Ectodermal cell (in vitro differentiated cells): ENCODE data around the gene VANGL1.

Source experiments
- H3K27ac ChIP-seq: 2 replicates; pipeline ENCODE4 v1.7.0; 2013; ENCODE audit warnings: mild to moderate bottlenecking, low read depth, low read length; ENCODE audit not compliant: insufficient read depth, poor library complexity, severe bottlenecking
- H3K27me3 ChIP-seq: 2 replicates; pipeline ENCODE4 v1.7.0; 2013; ENCODE audit warnings: mild to moderate bottlenecking, low read length; ENCODE audit not compliant: insufficient read depth, control insufficient read depth, poor library complexity, severe bottlenecking
- H3K36me3 ChIP-seq: one replicate; pipeline ENCODE4 v1.7.0; 2013; ENCODE audit warnings: low read length; ENCODE audit not compliant: control insufficient read depth, insufficient read depth
- H3K4me1 ChIP-seq: one replicate; pipeline ENCODE4 v1.7.0; 2013; ENCODE audit warnings: low read length; ENCODE audit not compliant: control insufficient read depth, insufficient read depth
- H3K4me3 ChIP-seq: 2 replicates; pipeline ENCODE4 v1.7.0; 2013; ENCODE audit warnings: low read depth, low read length, control low read depth; ENCODE audit not compliant: insufficient read depth
- H3K9me3 ChIP-seq: 2 replicates; pipeline ENCODE4 v1.7.0; 2013; ENCODE audit warnings: mild to moderate bottlenecking, low read length, moderate library complexity; ENCODE audit not compliant: control insufficient read depth
- whole genome bisulfite sequencing, 2 experiments: methylation state at CpG; one replicate each; pipeline ENCODE4 v1.1.7; 2013; ENCODE audit warnings: missing lambda C conversion rate in 2 of 2; 5-methylcytosine and 5-hydroxymethylcytosine counted together

Gene VANGL1

DNA sequence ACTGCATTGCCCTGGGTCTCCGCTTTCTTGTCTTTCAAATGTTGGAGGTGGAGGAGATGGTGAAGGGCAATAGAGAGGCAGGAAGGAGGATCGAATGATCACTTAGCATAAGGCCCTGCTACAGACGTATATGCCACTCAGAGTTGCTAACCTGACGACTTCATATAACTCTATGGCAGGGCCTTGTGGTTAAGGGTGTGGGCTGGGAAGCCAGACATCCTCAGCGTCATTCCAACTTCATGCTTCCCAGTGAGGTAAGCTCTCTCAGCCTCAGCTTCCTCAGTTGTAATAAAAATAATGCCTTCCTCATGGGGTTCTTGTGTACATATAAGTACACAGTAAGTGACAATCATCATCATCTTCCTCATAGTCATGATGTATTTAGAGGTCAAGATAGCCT is 72.1 kb downstream of the VANGL1 start:
- Histone ChIP-seq H3K27ac (no peak overlapping the region), H3K4me1 (no peaks in the 10 kb centered on the region), H3K4me3 (no peak overlapping the region), H3K9me3 (no peaks in the 10 kb centered on the region), H3K36me3 (no peaks in the 10 kb centered on the region), H3K27me3 (no peaks in the 10 kb centered on the region)
- 89 to 95% methylated on average over 5 of the region's 5 CpGs for WGBS, 2 experiments

DNA sequence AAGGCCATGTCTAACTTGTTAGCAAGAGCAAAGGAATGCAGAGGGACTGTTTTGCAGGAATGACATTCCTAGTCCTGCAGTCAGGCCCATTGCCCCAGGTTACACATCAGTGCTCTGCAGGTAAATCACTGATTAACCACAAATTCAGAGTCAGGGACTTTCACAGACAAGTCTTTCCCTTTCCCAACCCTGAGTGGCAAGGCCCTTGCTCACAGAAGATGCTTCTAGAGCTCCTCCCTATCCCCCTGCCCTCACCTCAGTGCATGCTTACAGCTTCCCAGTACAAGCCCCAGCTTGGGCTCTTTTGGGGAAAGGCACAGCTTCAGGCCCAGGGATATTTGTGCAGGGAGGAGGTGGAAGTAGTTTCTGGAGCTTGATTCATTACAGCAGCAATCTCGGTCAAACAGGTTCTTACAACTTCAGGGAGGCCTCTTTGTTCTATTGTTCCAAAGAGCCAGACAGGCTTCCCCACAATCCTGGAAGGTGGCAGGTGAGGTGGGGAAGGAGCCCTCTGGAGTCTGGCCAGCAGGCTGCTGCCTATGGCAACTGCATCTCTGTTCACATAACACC is 72.9 kb downstream of the VANGL1 start:
- Histone ChIP-seq H3K36me3 (no peaks in the 10 kb centered on the region), H3K9me3 (no peaks in the 10 kb centered on the region), H3K27ac (no peak overlapping the region), H3K4me3 (no peak overlapping the region), H3K4me1 (no peaks in the 10 kb centered on the region), H3K27me3 (no peaks in the 10 kb centered on the region)
- 55 to 61% methylated on average over 1 of the region's 1 CpG for WGBS, 2 experiments

DNA sequence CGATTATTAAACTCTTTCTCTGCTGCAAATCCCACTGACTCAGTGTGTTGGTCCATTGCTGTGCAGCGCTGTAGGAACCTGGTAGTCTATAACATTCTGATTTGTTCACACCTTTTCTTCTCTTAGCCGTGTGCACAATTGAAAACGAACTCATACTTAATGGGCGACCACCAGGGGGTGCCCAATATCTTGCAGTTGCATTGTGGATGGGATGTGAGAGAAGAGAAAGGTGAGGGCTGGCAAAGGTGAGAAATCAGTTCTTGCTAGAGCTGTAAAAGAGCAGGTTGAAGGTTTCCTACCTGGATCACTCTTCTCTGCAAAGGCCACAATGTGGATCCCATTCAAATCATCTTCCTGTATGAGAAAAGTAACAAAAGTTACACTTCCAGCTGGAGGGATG is 75.8 kb downstream of the VANGL1 start:
- 54 to 59% methylated on average over 5 of the region's 5 CpGs for WGBS, 2 experiments
- Histone ChIP-seq H3K4me1 (no peaks in the 10 kb centered on the region), H3K27ac (no peak overlapping the region), H3K27me3 (no peaks in the 10 kb centered on the region), H3K9me3 (no peaks in the 10 kb centered on the region), H3K36me3 (no peaks in the 10 kb centered on the region), H3K4me3 (no peak overlapping the region)

DNA sequence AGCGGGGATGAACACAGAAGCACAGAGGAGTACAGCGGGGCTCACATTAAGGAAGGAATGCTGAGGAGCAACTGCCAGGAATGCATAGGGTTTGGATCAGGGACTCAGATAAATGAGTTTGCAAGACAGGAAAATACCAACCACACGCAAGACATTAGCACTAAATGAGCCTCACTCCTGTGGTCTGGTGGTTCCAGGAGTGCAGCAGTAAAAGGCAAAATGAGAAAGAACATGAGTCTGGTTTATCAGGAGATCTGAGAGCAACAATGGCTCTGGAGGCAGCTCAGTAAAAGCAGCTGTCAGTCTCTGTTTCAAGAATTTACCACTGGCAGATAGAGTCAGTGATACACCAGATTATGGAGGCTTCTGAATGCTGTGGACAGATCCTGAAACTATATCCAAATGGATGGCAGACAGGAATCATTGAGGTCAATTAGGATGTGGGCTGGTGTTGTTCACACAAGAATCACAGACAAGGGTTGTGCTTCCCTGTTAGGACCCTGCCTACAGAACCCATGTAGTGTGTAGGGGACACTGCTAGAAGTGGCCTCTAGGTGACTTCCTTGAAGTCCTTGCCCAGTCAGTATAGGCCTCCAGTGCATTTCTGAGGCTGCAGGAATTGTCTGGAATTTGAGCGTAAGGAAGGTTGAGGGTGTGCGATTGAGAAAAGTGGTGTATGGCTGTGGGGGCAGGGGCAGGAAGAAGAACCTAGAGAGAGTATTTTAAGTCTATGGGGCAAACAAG is 76.4 kb downstream of the VANGL1 start:
- WGBS, 2 experiments: 93 to 95% methylated on average over 5 of the region's 5 CpGs
- Histone ChIP-seq H3K4me3 (no peak overlapping the region), H3K9me3 (no peaks in the 10 kb centered on the region), H3K36me3 (no peaks in the 10 kb centered on the region), H3K27me3 (no peaks in the 10 kb centered on the region), H3K4me1 (no peaks in the 10 kb centered on the region), H3K27ac (no peak overlapping the region)

DNA sequence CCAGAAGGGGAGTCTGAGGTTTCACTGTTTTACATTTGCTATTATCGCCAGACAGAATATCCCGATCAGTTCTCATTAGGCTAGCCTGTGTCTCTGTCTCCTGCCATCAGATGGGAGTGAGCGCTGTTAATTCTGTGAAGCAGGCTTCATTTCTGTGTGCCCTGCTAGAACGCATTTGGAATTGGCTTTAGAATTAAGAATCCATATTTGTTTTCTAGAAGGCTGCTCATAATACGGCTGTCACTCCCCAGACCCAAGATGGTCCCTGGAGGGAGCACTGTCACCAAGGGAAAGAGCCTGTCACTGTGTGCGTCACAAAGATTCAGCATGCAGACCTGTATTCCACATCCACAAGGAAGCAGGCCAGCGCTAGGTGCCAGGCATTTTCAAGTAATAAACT is 77.5 kb downstream of the VANGL1 start:
- Histone ChIP-seq H3K36me3 (no peaks in the 10 kb centered on the region), H3K9me3 (no peaks in the 10 kb centered on the region), H3K27ac (no peak overlapping the region), H3K4me1 (no peaks in the 10 kb centered on the region), H3K27me3 (no peaks in the 10 kb centered on the region), H3K4me3 (no peak overlapping the region)
- 94% methylated on average over 7 of the region's 7 CpGs for WGBS, 2 experiments

DNA sequence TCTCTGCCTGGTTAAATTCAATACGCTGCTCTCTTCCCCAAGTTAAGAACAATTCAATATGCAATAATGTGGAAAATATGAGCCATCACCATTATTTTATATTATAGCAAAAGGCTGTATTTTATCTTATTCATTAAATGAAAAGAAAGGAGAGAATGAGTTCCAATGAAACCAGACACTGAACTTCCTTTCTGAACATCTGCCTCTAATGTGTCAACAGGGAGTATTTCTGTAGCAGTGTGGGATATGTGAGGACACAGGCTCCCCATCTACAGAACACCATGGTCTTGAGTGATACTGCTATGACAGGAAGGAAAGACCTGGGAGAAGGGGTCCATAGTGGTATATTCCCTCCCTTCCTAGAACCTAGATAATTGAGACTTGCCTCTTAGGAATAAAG is 80.5 kb downstream of the VANGL1 start:
- Histone ChIP-seq H3K27me3 (no peaks in the 10 kb centered on the region), H3K36me3 (no peaks in the 10 kb centered on the region), H3K27ac (no peak overlapping the region), H3K9me3 (no peaks in the 10 kb centered on the region), H3K4me1 (no peaks in the 10 kb centered on the region), H3K4me3 (no peak overlapping the region)
- WGBS, 2 experiments: no CpG with 5 or more reads among the region's 1 CpG

DNA sequence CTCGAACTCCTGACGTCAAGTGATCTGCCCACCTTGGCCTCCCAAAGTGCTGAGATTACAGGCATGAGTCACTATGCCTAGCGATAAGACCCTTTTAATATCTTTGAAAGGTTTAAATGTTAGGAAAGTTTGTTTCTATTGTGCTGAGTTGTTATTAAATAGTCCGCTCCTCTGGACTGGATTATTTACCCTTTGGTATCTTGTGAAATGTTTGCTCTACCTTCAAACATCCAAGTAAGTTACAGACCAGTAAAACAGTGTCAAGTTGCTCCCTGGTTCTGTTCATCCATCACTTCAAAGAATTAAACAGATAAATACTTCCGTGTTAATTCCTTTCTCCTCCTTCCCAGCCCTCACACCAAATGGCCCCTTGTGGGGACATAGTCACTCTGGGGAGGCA is 82.0 kb downstream of the VANGL1 start:
- no peak overlapping the region for H3K4me3 ChIP-seq
- H3K27ac ChIP-seq: no peak overlapping the region
- 91 to 97% methylated on average over 4 to 5 of the region's 5 CpGs for whole genome bisulfite sequencing, 2 experiments
- H3K36me3 ChIP-seq: no peaks in the 10 kb centered on the region
- H3K9me3 ChIP-seq: no peaks in the 10 kb centered on the region
- peaks cover 5% of the 10 kb centered on the region for H3K4me1 ChIP-seq
- H3K27me3 ChIP-seq: no peaks in the 10 kb centered on the region

DNA sequence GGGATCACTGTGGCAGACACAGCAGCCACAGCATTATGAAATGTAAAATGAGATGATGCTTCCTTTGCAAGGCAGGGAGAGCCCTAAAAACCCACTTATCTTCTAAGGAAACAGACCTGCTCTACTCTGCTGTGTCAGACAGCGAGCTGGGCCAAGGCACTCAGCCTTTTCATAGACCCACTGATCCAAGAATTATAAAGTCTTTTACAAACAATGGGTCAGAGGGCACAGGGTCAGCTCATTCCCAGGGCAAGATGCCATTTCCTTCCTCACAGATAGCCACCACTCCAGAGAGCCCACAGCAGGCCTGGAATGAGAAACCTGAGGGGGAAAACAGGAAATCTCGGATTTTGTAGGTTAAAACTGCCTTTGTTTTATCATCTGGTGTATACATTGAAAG is 83.8 kb downstream of the VANGL1 start:
- Histone ChIP-seq H3K4me1 (peaks cover 5% of the 10 kb centered on the region), H3K27ac (no peak overlapping the region)
- WGBS, 2 experiments: 83 to 90% methylated on average over 2 of the region's 2 CpGs

DNA sequence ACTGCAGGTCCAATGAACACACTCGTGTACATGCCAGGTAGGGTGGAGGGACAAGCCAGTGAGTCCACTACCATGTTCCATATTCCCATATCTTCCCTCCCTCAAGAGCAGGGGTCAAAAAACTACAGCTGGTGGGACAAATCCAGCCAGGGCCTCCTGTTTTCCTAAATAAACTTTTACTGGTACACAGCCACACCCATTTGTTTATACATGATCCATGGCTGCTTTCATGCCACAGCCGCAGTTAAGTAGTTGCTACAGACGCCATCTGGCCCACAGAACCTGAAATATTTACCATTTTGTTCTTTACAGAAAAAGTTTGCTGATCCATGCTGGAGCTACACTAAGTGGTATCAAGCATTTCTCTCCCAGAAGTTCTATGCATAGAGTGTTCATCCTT is 84.4 kb downstream of the VANGL1 start:
- Histone ChIP-seq H3K9me3 (no peaks in the 10 kb centered on the region), H3K27me3 (no peaks in the 10 kb centered on the region), H3K27ac (no peak overlapping the region), H3K4me1 (peaks cover 5% of the 10 kb centered on the region), H3K4me3 (no peak overlapping the region), H3K36me3 (no peaks in the 10 kb centered on the region)
- 93 to 95% methylated on average over 3 of the region's 3 CpGs for WGBS, 2 experiments

More for the DNA sequence above, 83.8 kb downstream of the VANGL1 start:
- H3K9me3 ChIP-seq: no peaks in the 10 kb centered on the region
- no peak overlapping the region for H3K4me3 ChIP-seq
- H3K27me3 ChIP-seq: no peaks in the 10 kb centered on the region
- H3K36me3 ChIP-seq: no peaks in the 10 kb centered on the region

DNA sequence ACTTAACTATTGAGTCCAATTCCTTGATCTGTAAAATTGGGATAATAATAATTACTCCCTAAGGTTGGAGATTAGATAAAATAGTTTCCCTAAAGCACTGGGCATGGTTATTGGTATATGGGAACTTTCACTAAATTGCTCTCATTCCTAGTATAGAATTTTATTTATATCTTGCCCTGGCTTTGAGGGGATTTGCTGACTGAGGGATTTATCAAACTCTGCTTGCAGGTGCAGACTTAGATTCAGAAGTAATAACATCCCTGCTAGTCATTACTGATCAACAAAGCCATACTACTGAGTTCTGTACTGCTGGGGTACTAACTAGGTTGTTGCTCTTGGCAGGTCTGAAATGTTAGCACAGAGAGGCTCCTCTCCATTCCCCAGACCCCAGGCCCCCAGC is 84.8 kb downstream of the VANGL1 start:
- H3K27me3 ChIP-seq: no peaks in the 10 kb centered on the region
- H3K4me3 ChIP-seq: no peak overlapping the region
- peaks cover 5% of the 10 kb centered on the region for H3K4me1 ChIP-seq
- no peak overlapping the region for H3K27ac ChIP-seq
- H3K36me3 ChIP-seq: no peaks in the 10 kb centered on the region
- no peaks in the 10 kb centered on the region for H3K9me3 ChIP-seq
